GM23248 (cell line): ENCODE results near the gene UBXN6.

ENCODE experiments used
- EZH2 ChIP-seq: fragments of 200-600 bp; sonication (generic); IDR thresholded peaks from 2 replicates; pipeline ENCODE4 v1.6.1; 2018; ENCODE audit warnings: antibody characterized with exemption, mild to moderate bottlenecking; ENCODE audit not compliant: insufficient read depth, poor library complexity, severe bottlenecking
- EZH2phosphoT487 ChIP-seq: fragments of 200-600 bp; sonication (generic); IDR thresholded peaks from 2 replicates; pipeline ENCODE4 v1.6.1; 2018; ENCODE audit warnings: antibody characterized with exemption, moderate library complexity, mild to moderate bottlenecking, low read depth; ENCODE audit not compliant: insufficient read depth

DNA sequence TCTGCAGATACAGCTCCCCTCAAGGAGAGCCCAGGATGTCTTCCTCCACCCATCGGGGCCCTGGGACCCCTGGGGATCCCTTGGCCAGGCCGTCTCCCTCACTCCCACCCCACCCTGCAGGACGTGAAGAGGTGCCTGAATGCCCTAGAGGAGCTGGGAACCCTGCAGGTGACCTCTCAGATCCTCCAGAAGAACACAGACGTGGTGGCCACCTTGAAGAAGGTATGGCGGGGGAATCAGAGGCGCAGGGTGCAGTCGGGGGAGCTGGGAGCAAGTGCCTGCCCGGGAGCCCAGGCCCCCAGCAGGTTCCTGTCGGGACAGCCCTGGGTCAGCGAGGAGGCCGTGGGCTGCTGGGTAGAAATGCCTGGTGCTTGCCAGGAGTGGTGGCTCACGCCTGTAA lies 41.1 kb upstream of the UBXN6 start:
- no peak for TF ChIP-seq EZH2
- no peak for TF ChIP-seq EZH2phosphoT487
